GM12892 (cell line): ENCODE measurements around the gene CDS1.

Source experiments
- POLR2A ChIP-seq: IDR thresholded peaks from 2 replicates; pipeline ENCODE4 v1.6.1; 2011; ENCODE audit warnings: low read depth, low read length, control low read depth
- POLR2AphosphoS5 ChIP-seq: IDR thresholded peaks from 2 replicates; pipeline ENCODE4 v1.6.1; 2011; ENCODE audit warnings: low read depth, low read length, control low read depth
- TAF1 ChIP-seq: IDR thresholded peaks from 2 replicates; pipeline ENCODE4 v1.6.1; 2011; ENCODE audit warnings: low read depth, mild to moderate bottlenecking, control low read depth, low read length, borderline replicate concordance

- TF ChIP-seq POLR2A (no peak), TAF1 (no peak), POLR2AphosphoS5 (no peak)
These were observed 3.5 kb upstream of the CDS1 start for GRCh38 chr4:84579403-84579776.
